Hepatic stellate cell (primary cell): ENCODE measurements around the gene AXIN1.
"Not testable (repeated sequence)": the region's sequence is repeated elsewhere in the genome, so short reads cannot be mapped to it uniquely, and the experiment has no call there.

Experiments used
- DNase-seq: peaks from one replicate; pipeline ENCODE4 v3.0.0; 2011; ENCODE audit warnings: low spot score

The AXIN1 gene

DNA sequence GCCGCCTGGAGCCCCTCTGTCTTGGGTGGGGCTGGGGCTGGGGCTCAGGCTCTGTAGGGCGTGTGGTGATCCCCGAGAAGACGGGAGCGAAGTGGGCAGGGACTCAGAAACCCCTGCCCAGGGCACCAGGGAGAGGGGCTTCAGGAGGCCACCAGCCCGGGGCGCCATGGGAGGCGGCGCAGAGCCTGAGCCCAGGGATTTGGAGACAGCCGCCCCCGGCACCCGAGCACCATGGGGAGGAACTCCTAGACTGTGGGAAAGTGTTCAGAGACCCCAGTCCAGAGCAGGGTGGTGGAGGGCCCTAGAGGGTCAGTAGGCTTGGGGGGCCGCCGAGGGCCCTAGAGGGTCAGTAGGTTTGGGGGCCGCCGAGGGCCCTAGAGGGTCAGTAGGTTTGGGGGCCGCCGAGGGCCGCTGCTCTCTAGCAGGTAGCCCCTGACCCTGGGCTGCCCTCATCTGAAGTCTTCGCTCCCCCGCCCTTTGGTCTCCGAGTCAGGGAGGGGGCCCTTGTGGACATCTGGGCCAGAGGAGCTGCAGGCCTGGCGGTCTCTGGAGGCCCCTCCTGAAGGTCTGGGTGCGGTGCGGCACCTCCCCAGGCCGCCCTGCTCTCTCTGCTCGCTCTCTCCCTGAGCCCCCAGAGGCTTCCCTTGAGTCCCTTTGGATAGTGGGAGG is 71.4 kb downstream of the AXIN1 start:
- DNase-seq: no peak

DNA sequence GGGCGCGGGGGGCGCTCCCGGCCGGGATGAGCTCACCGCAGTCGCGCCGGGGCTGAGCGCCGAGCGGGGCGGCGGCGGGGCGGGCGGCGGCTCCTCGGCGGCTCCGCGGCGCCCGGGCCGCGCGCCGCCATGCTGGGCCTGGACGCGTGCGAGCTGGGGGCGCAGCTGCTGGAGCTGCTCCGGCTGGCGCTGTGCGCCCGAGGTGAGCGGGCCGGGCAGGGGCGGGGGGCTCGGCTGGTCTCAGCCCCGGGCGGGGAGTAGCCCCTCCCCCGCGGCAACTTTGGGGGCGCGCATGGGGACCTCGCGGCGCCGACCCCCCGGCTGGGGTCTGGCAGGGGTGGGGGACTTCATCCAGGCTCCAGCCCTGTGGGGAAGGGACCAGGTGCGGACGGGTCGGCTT is 72.0 kb downstream of the AXIN1 start, which contains the start of gene ARHGDIG:
TSS of gene ARHGDIG (plus strand) at position 40 of the 400 bp plus-strand sequence. CDS start at position 130, 90 bp downstream.
- no peak for DNase-seq

DNA sequence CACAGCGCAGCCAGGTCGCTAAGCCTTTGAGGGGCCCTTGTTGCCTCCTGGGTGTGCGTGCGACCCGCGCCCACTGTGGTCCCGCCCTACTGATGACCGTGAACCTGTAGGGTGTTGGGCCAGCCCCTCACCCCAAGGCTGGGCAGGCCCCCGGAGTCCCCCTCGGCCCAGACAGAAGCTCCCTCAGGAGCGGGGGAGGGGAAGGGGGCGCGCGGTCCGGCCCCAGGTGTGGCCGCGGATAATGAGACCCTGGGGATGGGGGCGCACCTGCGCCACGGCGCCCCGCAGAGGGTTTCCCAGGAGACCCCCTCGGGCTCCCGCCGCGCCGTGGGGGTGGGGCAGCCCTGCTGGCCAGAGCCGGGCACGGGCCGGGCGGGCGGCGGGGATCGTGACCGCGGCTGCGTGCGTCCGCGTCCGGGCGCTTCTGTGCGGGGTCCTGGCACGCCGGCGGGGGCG is 72.5 kb downstream of the AXIN1 start:
- no peak for DNase-seq

DNA sequence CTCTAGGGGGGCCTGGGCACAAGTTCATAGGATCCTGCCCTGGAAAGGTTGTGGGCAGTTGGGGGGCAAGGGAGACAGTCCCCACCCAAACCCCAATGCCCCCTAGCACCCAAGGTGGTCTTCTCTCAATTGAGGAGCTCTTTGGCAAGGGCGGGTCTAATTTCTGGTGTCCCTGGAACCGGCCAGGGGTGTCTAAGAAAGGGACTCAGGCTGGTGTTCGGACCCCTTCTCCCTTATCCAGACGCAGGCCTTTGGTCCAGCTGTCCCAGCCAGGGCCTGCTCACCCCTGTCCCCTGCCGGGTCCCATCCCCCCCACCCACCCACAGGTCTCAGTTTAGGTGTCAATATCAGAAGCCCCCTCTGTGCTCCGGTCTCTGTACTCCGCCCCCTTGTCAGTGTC is 73.0 kb downstream of the AXIN1 start:
- DNase-seq: no peak

DNA sequence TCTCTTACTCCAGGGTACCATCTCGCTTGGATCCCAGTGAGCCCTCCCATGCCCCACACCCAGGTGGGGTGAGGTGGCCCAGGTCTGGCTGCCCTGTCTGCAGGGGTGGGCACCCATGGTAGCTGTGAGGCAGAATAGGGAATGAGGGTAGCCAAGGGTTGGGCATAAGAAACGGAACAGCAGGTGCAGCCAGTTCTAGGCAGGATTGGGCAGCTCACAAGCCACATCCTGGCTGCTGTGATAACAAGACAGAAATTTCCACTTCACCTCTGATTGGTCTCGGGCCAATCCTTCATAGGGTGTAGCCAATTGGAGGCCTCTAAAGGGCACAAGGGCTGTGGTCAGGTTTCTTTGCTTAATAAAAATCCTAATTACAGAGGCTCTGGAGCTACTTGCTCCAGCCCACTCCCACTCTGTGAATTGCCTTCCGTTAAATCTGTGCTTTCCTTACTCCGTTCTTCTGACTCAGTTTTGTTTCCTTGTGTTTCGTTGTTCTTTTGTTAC is 73.6 kb downstream of the AXIN1 start:
- DNase-seq: no peak

DNA sequence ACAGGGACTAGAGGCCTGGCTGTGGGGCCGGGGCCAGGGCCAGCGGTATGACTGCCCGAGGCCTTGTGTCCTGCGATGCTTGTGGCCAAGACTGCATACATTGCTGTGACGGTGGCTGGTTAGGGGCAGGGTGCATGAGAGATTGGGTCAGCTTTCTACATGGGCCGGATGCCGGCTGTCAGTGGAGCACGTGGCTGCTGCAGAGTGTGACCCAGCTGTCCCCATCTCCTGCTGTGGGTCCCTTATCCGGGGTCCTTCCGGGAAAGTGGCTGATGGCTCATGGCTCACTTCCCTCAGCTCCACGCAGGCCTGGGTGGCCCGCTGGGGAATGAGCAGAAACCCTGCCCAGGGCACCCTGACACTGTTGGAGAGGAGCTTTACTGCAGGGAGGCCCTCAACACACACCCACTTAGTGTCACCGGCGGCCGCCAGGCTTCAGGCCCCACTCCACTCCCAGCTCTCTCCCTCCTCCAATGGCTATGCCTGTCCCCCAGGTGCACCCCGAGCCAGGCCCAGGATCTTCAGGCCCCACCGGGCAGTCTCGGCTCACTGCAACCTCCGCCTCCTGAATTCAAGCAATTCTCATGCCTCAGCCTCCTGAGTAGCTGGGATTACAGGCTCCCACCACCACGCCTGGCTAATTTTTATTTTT is 76.0 kb downstream of the AXIN1 start:
- DNase-seq: no peak

DNA sequence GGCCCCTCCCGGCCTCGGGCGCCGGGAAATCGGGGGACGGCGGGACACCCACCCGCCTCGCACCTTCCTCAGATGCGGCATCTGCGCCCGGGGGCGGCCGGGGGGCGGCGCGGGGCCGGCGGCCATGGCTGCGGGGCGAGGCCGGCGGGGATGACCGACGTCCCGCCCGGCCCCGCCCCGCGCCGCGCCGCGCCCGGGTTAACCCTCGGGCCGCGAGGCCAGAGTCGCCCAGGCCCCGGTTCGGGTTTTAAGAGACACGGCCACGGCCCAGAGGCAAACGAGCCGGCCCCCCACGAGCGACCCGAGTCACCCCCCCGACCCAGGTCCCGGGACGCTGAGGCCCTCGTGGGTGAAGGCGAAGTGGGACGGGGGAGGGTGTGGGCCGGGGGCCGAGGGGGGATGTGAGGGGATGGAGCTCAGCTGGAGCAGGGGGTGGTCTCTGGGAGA is 76.7 kb downstream of the AXIN1 start, which contains the start of gene RGS11:
TSS of gene RGS11 (minus strand) at position 159 of the 447 bp plus-strand sequence. CDS start at position 126, 33 bp downstream.
- no peak for DNase-seq

DNA sequence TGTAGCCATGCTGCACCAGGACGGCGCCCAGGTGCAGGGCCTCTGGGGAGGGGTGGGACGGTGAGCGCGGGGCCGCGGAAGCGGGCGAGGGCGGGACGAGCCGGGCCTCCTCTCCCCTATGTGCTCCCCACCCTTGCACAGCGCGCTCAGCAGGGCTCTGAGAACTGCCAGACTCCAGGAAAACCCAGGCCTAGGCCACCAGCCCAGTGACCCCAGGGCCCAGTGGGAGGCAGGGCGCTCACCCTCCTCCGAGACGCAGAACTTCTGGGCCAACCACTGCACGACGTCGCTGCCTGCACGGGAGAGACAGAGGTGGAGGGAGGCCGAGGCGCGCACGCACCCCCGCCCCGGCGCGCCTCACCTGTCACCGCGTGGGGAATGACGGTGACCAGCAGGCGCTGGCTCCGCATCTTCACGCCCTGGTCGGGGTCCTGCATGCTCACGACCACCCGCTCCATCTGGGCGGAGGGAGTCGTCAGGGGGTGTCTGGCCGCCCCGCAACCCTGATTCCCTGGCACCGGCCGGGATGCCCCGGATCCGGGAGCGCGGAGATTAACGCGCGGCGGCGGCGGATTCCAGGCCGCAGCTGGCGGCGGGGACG is 77.4 kb downstream of the AXIN1 start:
- DNase-seq: no peak

DNA sequence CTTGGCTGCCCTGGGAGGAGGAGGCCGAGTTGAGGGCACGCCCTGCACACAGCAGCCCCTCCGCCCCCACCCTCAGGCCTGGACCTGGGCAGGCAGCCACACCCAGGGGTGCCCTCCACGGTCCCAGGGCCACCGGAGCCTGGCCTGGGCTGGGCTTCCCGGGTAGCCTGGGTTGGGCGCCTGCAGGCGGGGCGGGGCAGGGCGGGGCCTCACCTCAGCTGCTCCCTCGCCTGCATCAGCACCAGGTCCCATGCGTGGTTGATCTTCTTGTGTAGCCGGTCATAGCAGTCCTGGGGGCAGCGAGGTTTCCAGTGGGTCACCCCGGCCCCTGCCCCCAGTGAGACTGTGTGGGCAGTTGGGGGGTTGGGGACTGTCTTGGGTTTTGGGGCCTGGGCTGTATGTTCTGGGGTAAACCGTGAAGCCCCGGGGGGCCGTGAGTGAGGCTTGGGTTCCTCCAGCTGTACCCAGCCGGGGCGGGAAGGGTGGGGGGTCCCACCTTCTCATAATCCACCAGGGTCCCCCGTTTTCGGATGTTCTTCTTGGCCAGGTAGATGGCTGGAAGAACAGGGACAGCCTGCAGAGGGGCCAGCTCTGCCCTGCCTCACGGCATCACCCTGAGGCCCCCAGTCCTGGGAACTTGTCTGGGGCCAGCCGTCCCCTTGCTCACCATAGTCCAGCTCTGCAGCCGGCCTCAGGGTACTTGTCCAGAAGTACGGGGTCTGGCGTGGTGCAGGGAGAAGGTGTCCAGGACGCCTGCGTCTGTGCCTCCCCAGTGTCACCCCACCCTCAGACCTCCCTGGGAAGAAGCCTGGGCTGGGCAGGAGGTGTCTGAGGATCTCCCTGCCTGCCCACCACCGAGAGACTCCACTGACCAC is 78.7 kb downstream of the AXIN1 start:
- DNase-seq: no peak

DNA sequence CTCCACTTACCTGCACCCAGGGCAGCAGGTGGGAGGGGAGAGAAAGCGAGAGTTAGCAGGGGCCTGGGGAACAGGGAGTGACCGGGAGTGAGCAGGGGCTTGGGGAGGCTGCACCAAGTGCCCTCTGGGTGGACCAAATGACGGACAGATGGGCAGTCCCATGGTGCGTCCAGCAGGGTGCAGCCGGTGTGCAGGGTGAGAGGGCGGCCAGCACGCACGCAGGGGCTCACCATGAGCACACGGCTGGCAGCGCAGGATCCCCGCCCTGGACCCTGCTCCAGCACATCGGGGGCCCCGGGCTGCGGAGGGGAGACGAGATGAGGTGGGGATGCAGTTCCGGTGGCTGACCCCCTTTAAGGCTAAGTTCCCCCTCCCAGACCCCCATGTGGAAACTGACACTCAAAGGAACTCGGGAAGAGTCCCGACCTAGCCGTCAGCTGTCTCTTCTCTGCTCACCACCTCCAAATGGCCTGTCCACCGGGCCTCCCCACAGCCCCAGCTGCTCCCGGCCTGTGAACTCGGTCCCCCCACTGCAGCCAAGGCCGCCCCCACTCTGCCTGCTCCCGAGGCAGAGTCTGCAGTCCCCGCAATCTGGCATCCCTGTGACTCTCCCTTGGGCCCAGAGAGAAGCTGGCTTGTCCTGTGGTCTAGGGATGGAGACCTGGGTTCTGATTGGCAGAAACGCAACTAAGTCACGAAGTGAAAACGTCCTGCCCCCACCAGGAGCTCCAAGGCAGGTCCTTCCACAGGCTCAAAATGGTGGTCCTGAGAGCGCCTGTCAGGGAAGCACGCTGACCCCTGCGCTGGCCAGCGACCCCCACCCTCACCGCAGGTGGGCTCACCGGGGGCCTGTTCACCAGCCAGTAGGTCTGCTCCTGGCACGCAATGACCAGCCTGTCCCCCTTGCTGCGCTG is 79.6 kb downstream of the AXIN1 start:
- no peak for DNase-seq

DNA sequence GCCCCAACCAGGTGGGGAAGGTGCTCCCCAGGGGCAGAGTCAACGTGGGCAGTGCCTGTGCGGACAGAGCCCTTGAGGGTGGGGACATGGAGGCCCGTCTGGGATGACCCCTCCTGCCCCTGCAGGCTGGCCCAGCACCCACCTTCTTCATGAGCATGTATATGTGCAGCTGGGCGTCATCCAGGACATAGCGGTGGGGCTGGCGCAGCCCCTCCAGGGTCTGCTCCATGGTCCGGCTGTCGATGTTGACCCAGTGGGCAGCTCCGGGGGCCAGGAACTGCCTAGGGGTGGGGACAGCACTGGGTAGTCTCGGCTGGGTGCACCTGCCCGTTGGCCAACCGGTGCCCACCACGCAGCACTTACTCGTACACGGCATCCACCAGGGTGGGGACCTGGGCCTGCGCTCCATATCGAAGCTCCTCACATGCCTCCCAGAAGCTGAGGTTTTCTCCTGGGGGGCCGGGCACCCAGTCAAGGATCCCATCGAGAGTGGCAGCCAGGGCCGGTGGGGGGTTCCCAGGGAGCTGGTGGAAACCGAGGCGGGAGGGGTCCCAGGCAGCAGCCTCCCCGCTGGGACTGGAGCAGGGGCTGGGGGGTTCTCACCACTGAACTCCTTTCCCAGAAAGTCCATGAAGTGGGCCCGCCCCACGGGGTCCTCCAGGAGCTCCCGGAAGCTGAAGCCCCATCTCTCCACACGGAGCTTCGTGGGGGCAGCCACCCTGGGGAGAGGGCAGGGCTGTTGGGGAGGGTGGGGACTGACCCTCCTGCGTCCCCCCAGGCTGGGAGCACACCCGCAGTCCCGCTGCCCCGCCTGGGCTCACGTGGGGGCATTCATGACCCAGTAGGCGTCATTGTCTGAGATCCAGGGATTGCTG is 81.9 kb downstream of the AXIN1 start:
- DNase-seq: no peak

DNA sequence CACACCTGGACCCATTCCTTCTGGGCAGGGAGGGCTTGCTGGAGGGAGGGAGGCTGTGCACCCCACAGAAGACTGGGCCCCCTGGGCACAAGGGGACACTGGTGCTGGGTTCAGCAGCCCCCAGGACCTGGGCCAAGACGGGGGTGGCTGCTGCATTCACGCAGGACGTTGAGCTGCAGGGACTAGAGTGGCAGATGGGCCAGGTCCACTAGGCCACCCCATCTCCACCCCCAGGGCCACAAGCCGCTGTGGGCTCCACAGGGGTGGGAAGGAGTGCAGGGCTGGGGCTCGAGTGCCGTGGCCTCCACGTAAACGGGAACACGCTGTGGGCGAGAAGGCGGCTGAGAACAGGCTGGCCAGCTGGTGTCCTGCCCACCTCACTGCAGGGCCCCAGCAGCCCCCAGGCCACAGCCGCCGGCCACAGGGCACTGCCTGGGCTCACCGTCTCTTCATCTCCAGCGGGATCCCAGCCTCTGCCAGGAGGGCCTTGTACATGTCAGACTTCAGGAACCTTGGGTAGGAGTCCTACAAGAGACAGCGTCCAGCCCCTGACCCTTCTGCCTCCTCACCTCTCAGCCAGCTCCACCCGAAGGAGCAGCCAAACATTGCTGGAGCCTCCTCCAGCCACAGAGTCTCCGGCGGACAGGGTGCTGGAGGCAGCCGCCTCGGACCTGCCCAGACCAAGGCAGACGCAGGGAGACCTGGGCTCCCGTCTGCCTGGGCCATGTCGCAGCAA is 83.3 kb downstream of the AXIN1 start:
- DNase-seq: no peak

DNA sequence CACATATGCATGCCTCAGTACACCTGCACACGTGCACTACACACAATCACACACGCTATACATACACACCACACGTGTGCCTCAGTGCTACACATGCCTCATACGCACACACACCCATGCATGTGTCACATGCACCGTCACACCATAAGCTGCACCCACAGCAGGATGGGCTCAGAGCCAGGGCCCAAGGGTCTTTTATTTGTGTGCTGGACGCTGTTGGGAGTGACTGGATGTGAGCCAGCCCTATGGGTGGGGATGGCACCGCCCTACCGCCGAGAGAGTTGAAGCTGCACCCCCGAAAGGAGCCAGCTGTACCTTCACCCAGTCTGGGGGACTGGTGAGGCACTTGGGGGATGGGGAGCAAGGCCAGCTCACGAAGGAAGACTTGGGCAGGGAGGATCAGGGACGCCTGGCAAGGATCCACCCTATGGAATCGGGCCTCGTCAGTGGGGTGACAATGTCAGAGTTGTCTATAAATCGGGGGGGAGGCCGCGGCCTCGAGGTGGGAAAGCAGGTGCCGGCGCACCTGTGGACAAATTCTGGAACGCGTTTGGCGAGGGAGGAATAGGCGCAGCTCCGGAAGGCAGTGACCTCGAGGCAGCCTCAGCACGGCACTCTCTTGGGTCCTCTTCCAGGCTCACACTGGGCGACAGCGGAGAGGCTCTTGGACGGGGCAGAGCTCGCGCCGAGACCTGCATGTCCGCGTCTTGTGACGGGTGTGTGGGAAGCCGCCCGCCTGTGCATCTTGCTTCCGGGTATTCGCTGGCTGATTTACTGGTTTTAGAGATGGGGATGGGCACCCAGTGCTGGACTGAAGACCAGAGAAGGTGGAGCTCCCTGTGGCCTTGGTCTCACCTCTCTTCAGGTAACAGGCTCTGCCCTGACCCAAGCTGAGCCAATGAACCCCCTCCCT is 84.1 kb downstream of the AXIN1 start:
- no peak for DNase-seq

DNA sequence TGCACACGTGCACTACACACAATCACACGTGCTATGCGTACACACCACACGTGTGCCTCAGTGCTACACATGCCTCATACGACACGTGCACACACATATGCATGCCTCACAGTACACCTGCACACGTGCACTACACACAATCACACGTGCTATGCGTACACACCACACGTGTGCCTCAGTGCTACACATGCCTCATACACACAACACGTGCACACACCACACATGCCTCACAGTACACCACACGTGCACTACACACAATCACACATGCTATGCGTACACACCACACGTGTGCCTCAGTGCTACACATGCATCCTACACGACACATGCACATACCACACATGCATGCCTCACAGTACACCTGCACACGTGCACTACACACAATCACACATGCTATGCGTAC is 85.0 kb downstream of the AXIN1 start:
- DNase-seq: not testable (repeated sequence)

DNA sequence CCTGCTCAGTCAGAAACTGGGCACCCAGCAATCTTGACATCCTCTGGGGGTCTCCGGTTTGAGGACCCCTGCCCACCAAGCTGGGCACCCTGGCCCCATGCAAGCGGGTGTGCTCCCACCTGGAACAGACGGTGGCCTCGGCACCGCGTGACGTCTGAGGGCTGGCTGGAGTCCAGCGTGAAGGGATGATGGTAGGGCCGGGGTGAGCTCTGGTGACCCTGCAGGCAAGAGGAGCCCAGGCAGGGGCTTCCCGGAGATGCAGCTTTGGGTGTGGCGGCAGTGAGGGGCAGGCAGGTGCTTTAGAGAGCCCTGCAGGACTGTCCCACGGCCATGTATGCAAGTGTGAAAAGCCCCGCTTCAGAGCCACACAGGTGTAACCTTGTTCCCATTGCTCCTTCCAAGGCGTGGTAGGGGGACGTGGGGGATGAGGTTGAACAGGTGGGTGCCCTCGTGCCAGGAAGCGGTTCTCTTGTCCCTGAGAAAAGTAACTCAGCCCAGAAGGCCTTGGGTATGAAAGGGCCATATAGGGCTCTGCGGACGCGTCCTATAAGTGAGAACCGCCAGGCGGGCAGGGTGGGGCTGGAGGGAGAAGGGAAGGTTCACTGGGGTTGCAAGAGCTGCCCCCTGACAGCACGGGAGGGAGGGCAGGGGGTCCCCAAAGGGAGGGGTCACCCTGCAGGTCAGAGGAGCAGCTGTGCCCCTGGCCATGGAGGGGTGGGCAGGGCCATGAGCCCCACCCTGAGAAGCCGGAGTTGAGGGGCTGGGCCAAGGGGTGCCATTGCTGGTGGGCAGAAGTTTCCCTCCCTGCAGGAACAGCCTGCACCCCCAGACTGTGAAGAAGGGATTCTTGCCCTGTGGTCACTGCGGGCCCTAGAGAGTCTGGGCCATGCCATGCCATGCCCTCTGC is 86.0 kb downstream of the AXIN1 start:
- DNase-seq: no peak

DNA sequence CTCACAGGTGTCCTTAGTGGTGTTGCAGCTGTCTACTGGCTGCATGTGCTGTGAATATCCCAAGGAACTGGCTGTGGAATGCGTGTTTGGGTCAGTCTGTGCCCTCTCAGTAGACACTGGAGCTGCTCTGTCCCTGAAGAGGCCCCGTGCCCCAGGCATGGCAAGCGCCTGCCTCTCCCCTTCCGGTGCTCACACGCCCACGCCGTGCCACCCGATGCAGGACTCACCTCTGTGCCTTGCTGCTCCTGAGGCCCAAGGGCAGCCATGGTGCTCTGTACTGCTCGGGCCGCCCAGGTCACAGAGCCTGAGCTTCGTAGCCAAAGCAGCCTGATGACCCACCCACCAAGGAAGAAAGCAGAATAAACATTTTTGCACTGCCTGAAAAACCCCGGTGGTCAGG is 86.8 kb downstream of the AXIN1 start:
- no peak for DNase-seq

DNA sequence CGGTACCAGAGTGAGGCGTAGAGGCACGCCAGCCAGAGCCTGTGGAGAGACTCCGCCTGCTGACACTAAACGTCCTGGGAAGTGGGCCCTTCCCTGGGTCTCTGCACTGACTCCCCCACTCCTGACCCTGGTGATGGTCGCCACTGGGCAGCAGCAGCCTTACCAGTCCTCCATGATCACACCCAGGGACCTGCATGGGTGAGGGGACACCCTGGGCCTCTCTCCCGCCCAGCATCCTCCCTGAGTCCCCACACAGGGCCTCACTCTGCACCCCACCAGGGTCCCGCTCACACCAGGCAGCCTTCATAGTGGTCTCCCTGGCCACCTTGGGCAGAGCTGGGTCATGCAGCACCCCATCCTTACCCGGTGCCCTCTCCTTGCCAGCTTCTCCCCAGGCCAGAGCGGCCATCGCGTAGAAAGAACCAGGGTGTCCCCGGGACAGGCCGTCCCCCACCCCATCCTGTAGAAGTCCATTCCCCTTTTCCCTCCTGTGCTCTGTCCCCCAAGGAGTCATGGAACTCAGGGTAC is 87.5 kb downstream of the AXIN1 start:
- no peak for DNase-seq
